Glutamatergic neuron (in vitro differentiated cells): ENCODE results near the gene HMCN1. TPM values are rescaled to one million over a fixed set of nuclear protein-coding genes. Genes with fewer than 3 reads are reported as not detected.

ENCODE experiments used
- DNase-seq: peaks from one replicate; pipeline ENCODE4 v3.0.0; 2022
- H3K27ac Mint-ChIP-seq: one replicate; pipeline ENCODE4 v1.8.0; 2020; ENCODE audit warnings: mild to moderate bottlenecking, mixed read lengths, inconsistent platforms; ENCODE audit not compliant: unreplicated experiment
- H3K27me3 Mint-ChIP-seq: one replicate; pipeline ENCODE4 v1.8.0; 2020; ENCODE audit warnings: mild to moderate bottlenecking, moderate library complexity, mixed read lengths, inconsistent platforms; ENCODE audit not compliant: unreplicated experiment
- H3K36me3 Mint-ChIP-seq: one replicate; pipeline ENCODE4 v1.8.0; 2020; ENCODE audit warnings: mild to moderate bottlenecking, mixed read lengths, inconsistent platforms; ENCODE audit not compliant: unreplicated experiment
- H3K4me1 Mint-ChIP-seq: one replicate; pipeline ENCODE4 v1.8.0; 2020; ENCODE audit warnings: mild to moderate bottlenecking, low read depth, mixed read lengths, inconsistent platforms; ENCODE audit not compliant: unreplicated experiment
- H3K4me3 Mint-ChIP-seq: one replicate; pipeline ENCODE4 v1.8.0; 2020; ENCODE audit warnings: mild to moderate bottlenecking, mixed read lengths, inconsistent platforms; ENCODE audit not compliant: unreplicated experiment
- H3K9me3 Mint-ChIP-seq: one replicate; pipeline ENCODE4 v1.8.0; 2020; ENCODE audit warnings: mild to moderate bottlenecking, moderate library complexity, mixed read lengths, inconsistent platforms; ENCODE audit not compliant: unreplicated experiment
- total RNA-seq: library from RNA; stranded (reverse); fragmentation: NEBNext Ultra II Directional; extraction: Animal tissue kit (Norgen Biotek cat#: 25700); gene quantifications from one replicate; pipeline ENCODE4 v1.2.1, GENCODE V29; 2021; ENCODE audit not compliant: unreplicated experiment
- TF ChIP-seq, protein P1 (sequence below): fragments of 200-600 bp; sonication (generic); IDR thresholded peaks from one replicate; pipeline ENCODE4 v1.5.0; 2021; ENCODE audit not compliant: partially characterized antibody, unreplicated experiment

Gene HMCN1
- total RNA-seq, 1 donor from 2014 or later = 0.93 TPM

DNA sequence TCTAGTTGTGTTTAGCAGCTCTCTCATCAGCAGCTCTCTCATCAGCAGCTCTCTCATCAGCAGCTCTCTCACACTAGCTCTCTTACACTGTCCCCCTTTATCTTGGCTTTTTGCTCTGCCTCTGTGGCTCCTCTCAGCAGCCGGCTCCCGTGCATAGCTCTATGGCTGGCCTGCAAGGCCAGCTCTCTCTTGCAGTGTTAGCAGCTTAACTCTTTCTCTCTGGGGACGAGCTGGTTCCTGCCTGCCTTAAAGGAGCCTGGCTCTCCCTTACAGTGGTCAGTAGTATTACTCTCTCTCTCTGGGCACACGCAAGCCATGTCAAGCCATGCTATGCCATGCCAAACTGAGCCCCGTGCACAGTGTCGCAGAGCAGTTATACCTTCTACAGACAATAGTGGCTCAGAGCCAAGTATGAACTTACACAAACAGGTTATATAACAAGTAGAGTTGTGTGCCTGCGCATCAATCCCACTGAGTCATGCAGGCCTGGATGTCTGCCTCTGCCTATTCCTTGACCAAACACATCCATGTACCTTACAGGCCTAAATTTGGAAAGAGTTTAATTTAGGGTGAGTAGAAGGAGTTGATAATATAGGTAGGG is 345.0 kb downstream of the HMCN1 start:
- Mint-ChIP-seq H3K27me3 (no peaks in the 10 kb centered on the region), H3K27ac (peak overlapping the region; percentile 44), H3K4me3 (no peak overlapping the region), H3K4me1 (peaks cover 20% of the 10 kb centered on the region), H3K9me3 (peaks cover 1% of the 10 kb centered on the region), H3K36me3 (no peaks in the 10 kb centered on the region)
- TF ChIP-seq, protein P1, sequence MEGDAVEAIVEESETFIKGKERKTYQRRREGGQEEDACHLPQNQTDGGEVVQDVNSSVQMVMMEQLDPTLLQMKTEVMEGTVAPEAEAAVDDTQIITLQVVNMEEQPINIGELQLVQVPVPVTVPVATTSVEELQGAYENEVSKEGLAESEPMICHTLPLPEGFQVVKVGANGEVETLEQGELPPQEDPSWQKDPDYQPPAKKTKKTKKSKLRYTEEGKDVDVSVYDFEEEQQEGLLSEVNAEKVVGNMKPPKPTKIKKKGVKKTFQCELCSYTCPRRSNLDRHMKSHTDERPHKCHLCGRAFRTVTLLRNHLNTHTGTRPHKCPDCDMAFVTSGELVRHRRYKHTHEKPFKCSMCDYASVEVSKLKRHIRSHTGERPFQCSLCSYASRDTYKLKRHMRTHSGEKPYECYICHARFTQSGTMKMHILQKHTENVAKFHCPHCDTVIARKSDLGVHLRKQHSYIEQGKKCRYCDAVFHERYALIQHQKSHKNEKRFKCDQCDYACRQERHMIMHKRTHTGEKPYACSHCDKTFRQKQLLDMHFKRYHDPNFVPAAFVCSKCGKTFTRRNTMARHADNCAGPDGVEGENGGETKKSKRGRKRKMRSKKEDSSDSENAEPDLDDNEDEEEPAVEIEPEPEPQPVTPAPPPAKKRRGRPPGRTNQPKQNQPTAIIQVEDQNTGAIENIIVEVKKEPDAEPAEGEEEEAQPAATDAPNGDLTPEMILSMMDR = no peak
- DNase-seq = peak; percentile 19

DNA sequence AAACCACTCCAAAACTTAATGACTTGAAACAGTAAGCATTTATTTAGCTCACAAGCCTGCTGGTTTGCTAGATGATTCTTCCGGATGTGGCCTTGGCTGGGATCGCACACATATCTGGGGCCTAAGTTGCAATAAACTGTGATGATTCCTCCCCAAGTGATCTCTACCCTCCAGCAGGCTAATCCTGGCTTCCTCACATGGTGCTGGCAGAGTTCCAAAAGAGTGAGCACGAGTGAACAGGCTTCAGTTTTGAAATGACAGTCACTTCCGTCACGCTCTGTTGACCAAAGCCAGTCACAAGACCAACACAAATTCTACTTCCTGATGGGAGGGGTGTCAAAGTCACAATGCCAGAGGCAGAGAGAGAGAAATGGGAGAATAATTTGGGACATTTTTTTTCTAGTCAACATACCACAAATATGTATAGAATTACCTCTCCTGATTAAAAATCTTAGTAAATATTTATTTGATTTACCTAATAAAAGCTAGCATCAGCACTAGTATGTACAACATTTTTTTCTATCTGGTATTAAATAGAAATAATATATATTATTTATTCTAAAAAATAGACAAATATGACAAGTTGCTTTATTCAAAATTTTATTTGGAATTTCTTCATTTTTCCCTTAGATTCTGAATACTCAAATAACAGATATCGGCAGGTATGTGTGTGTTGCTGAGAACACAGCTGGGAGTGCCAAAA is 348.2 kb downstream of the HMCN1 start:
- Mint-ChIP-seq H3K27me3 (no peaks in the 10 kb centered on the region), H3K4me3 (peak overlapping the region; percentile 35), H3K36me3 (no peaks in the 10 kb centered on the region), H3K27ac (peak overlapping the region; percentile 41), H3K9me3 (peaks cover 1% of the 10 kb centered on the region), H3K4me1 (peaks cover 20% of the 10 kb centered on the region)
- TF ChIP-seq, protein P1 = no peak
- DNase-seq = peak; percentile 63

DNA sequence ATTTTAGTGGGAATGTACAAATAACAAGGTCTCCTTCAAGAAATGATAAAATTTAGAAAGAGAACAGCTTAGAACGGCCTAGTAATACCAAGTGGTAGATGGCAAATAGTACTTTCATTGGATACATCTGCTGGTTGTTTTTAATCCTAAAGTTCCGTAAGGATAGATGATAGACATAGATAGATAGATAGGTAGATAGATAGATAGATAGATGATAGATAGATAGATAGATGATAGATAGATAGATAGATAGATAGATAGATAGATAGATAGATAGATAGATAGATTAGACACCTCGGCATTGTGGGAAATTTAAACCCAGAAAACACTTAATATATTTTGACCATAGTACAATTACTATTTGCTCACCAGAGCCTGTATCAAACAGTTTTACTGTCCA is 352.4 kb downstream of the HMCN1 start:
- Mint-ChIP-seq H3K27ac (no peak overlapping the region), H3K4me3 (no peak overlapping the region), H3K27me3 (no peaks in the 10 kb centered on the region), H3K4me1 (peaks cover 4% of the 10 kb centered on the region), H3K36me3 (no peaks in the 10 kb centered on the region), H3K9me3 (no peaks in the 10 kb centered on the region)
- TF ChIP-seq, protein P1 = no peak
- DNase-seq = no peak

DNA sequence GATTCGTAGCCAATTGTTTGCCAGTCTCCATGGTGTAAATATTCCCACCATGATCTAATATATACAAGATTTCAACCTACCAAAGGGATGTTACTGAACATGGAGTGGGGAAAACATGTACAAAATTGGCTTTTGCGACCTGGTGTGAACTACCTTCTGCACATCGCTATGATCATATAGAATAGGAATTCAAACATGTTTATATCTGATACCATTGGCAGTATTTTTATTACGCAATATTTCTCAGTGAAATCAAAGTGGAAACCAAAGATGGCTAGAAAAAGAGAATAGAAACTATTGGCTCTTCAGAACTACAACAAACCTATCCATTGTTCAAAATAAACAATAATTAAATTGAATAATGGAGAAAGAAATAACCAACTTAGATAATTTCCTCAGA is 355.7 kb downstream of the HMCN1 start:
- Mint-ChIP-seq H3K4me3 (no peak overlapping the region), H3K27ac (no peak overlapping the region)

More for the DNA sequence above, 355.7 kb downstream of the HMCN1 start:
- Mint-ChIP-seq H3K4me1 (peaks cover 9% of the 10 kb centered on the region), H3K27me3 (no peaks in the 10 kb centered on the region), H3K36me3 (no peaks in the 10 kb centered on the region), H3K9me3 (no peaks in the 10 kb centered on the region)
- TF ChIP-seq, protein P1 = no peak
- no peak for DNase-seq
